HG02623 (cell line): ENCODE measurements around the gene CELF4.

Experiments used
- ATAC-seq: cut with Tn5 transposase; IDR thresholded peaks from one replicate; pipeline ENCODE4 v1.9.1; 2021; ENCODE audit warnings: moderate library complexity; ENCODE audit not compliant: unreplicated experiment

CELF4 gene

DNA sequence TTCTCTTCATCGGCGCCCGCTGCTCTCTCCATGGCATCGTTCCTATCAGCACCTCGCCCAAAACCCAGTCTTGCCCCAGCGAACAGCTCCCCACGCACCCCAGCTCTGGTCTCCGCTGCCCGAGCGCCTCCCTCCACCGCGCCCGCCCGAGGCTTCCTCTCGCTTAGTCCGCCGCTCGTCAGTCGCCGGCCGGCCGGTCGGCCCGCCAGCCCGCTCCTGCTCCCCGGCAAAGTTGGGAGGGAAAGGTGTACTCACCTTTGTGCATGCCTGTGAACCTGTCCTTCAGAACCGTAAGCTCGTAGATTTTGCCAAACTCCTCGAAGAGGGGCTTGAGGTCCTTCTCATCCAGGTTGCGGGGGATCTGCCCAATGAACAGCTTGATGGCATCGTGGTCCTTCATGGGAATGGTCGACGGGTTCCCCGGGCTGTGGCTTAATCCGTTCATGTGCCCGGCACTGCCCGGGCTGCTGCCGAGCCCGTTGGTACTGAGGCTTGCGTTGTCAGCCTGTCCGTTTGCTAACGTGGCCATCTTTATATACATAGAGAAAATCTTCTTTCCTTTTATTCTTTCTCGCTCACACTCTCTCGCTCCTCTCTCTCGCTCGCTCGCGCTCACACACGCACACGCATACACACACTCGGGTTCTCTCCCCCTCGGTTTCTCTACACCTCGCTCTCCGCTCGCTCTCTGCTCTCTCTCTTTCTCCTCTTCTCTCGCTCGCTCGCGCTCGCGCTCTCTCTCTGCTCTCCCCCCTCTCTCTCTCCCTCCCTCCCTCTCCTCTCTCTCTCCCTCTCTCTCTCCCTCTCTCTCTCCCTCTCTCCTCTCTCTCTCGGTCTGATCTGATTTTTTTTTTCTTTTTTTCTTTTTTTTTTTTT, at the start of gene CELF4:
Gene CELF4 (minus strand): TSS at position 698 of the 876 bp plus-strand sequence.
- ATAC-seq, result no peak

DNA sequence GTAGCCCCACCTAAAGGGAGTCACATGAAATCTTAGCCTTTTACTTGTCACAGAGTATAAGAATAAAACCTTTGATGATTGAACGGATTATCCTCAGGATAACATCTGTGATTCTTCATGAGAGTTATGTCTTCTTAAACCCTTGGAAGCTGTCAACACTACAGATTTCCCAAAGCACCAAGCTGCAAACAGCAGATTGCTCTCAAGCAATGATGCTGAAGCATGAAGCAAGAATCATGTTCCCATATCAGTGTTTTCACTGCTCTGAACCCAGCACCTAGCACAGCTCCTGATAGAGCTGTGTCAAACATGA, 47.6 kb upstream of the CELF4 start:
- no peak for ATAC-seq

GRCh38 chr18:37612524-37613252, 47.1 kb upstream of the CELF4 start:
- no peak for ATAC-seq

- no peak for ATAC-seq
These were observed 46.1 kb upstream of the CELF4 start for GRCh38 chr18:37611614-37612279.

GRCh38 chr18:37608876-37609275, 43.3 kb upstream of the CELF4 start:
- no peak for ATAC-seq

DNA sequence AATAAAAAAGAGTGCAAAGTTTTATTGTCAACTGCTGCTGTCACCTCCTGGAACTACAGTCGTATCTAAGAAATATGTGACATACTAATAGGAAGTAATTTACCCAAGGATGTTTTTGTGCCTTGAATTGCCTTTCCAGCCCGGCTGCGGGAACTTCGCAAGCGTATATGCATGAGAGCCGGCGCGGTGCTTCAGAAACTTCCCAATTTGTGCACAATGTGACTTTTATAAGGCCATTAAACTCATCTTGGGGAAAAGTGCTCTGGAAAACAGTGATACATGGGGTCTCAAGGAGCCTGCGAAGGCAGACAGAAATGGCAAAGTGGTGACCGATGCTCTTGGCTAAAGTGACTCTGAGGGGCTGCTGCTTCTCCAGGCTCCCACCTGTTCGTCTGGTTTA, 41.7 kb upstream of the CELF4 start:
- no peak for ATAC-seq

- no peak for ATAC-seq
These were observed 38.4 kb upstream of the CELF4 start for GRCh38 chr18:37604032-37604431.

GRCh38 chr18:37598966-37599896, 33.6 kb upstream of the CELF4 start:
- no peak for ATAC-seq

DNA sequence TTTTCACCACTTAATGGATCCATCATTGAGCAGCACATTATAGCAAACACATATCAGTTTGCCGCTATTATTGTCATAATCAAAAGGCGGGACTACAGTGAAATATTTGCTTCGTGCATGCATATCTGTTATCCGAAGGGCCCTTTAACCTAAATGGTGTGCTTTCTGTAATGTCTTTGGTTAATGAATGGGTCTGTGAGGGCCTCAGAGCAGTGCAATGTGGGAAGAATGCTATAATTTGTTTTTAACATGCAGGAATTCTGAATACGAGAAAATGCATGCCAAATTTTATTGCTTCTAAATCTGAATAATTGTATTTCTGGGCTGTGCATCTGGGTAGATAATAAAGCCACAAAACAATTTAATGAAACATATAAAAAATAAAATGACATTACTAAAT, 32.8 kb upstream of the CELF4 start:
- no peak for ATAC-seq

DNA sequence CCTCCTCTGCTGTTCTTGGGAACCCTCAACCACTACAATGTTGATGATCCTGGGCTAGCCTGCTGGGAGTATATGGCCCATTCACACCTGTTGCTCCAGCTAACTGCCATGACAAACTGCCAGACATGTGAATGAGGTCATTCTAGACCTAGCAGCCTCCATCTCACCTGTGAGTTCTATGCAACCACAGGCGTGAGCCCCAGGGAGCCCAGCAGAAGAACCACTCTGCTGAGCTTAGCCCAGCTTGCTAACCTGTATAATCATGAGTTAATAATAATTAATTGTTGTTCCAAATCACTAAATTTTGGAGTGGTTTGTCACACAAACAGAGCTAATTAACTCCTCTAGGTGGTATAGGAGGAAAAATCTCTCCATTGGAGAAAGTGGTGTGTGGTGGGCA, 24.7 kb upstream of the CELF4 start:
- ATAC-seq, result no peak

DNA sequence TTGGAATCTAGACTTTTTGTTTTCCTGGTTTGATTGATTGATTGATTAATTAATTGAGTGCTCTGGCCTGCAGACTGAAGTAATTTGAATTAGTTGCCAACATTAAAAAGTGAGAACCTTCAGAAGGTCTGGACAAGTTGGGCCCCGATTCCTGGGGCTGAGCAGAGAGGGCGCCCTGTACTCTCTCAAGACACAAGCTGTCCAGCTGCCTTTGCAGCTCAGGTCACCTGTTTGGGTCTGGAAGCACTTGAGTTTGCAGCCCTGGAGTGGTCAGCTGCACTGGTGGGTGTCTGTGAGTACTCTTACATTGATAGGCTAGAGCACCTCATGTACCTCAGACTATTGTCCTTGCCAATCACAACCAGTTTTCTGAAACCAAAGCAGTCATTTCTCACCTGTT, 22.7 kb upstream of the CELF4 start:
- no peak for ATAC-seq

DNA sequence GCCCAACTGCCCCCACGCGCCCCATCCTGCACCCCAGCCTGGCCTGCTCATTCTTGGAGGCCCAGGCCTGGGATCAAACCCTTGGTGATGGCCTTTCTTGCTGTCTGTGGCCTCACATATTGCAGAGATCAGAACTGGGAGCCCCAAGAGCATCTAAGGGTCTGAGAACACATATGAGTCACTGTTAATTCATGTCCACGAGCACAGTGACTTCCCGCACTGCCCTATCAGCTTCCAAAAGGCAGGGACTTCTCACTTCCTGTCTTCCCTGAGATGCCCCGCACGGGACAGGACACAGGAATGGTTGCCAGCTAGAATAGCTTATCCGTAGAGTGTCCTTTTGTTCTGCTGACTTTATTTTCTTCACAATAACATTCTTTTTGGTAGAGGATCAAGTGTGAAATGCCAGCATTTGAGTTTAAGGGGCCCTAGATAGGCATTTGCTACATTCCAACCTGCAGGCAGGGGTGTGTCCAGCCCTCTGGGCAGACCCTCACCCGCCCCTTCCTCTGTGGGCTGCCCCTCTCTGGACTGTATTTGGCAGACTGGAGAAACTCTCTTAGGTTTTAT, 21.1 kb upstream of the CELF4 start:
- ATAC-seq, result no peak

DNA sequence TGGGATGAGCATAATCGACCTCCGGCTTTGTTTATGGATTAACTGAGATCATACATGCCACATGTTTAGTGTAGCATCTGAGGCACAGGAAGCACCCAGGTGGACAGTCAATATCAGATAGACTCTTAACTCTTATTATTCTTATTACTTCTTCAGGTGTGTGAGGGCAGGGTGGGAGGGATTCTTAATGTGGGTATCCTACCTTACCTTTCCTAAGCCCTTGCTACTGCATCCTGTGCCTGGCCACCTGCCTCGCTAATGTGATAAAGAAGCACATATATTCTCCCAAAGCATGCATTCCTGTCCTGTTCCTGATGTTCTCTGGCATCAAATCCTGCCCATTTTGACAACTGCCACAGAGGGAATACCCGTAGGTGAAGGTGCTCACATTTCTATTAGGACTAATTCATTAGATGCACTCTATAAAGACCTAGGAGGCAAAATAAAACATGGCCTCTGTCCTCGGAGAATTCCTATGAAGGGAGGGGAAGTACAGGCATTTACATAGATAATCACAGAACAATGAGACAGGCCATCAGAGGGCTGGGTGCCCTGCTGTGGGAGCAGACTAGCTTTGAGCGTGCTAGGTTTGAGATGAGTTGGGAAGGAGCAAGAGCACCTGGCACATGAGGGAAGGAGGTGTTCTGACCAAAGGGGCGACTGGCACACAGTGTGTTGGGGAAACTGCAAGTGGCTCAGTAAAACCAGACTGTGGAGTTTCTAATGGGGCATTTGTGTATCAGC, 19.5 kb upstream of the CELF4 start:
- ATAC-seq, result no peak

DNA sequence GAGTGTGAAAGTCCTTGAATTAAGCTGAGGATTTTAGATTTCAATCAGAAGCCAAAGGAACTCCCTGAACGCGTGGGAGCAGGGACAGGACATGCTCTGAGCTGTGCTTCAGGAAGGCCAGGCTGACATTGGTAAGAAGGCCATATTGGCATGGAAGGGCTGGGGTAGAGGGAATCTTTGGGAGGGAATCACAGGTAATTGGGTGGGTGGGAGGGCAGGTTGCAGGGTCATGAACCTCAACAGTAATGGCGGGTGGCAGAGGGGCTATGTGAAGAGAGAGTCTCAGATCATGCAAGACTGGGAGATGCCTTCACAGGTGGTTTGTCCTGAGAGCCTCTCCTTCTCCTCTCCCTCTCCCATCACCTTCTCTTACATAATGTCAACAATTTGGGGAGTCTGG, 18.6 kb upstream of the CELF4 start:
- ATAC-seq, result no peak

- ATAC-seq, result no peak
These were observed 16.7 kb upstream of the CELF4 start for GRCh38 chr18:37582261-37582660.

DNA sequence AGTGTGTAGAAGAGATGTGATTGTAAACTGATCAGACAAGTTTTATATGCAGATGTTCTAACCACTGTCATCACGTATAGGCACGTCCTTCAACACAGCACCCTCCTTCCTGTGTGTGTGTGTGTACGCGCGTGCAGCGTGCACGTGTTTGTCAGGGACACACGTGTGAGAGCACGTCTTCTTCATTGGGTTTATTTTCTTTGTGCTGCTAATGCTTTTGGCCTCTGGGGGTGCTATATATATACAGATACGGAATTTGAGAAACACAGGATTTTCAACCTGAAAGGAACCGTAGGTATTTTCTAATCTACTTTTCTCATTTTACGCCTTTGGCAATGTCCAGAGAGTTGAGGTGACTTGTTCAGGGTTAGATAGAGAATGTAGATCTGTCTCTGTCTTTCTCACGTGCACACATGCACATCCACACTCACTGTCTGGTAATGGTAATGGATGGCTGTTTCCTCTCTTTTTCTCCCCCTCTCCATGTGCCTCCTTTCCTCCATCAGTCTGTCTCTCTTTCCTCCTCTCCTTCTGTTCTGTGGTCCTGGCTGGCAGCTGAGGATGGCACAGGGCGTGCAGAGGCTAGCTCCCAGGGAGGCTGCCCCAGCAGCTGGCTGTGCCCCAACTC, 13.4 kb upstream of the CELF4 start:
- ATAC-seq, result peak; percentile 47

DNA sequence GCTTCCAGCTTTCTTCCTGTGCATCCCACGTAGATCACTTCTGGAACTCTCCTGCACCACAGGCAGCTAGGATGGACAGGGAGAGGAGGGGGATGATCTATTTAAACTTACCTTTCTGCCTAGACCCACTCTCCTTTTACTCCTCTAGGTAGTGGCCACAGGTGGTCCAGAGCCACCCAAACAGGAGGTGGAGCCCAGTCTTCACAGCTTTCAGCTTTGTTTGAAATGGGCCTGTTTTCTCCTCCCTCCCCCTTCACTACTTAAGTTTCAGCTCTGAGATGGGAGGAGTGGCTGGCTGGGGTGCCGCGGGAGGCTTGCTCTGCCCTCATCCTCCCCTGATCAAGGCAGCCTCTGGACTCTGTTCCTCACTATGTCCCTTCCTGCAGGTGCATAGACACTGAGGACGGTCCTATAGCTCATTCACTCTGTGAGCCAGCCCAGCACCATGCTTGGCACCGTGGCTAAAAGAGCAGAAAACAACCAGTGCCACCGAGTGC, 12.6 kb upstream of the CELF4 start:
- no peak for ATAC-seq

DNA sequence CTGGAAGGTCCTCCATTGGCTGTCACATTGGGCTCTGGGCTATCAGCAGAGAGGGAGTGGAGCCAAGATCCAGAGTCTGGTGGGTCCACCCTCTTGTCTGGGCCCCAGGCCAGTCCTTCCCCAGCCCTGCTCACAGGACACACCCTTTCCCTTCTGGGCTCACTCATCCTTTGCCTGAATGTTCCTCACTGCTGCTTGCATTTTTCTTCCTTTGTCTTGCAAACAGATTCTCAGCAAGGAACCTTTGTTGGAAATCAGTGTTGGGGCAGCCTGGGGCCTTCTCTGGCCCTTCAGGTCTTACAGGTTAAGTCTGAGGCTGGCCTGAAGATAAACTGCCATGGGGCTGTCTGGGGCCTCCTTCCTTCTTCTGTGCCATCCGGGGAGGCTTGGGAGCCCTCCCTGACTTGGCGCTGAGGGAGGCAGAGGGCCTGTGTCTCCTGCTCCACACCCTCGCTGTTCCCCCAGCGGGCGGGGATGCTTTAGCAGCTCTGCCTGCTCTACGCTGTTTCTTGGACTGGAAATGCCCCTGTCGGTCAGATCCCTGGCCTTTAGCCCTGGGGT, 11.5 kb upstream of the CELF4 start:
- ATAC-seq, result no peak

DNA sequence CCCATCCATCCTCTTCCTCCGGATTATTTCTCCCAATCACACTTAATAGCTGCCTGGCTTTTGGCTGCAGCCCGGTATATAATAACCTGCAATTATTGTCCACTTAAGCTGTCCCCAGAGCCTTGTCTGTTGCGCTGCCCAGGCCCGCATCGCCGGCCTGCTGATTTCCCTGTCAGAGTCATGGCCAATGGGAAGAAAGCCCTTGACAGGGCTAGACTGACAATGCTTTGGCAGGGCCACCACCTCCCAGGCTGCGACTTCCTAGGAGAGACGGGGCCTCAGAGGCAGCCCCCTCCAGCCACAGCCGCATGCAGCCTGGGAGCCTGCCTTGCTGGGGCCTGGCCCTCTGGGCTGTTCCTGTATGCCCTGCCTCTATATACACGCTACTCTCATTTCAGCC, 10.0 kb upstream of the CELF4 start:
- no peak for ATAC-seq
